Endodermal cell (in vitro differentiated cells): ENCODE data around the gene MEGF11. TPM values are rescaled to one million over a fixed set of nuclear protein-coding genes. Genes with fewer than 3 reads are reported as not detected.

Experiments
- DNase-seq: peaks from one replicate; pipeline ENCODE4 v3.0.0-alpha.2; 2017
- H3K27ac ChIP-seq: 2 replicates; pipeline ENCODE4 v1.5.1; 2013; ENCODE audit warnings: mild to moderate bottlenecking, low read depth, low read length, moderate library complexity
- H3K27me3 ChIP-seq: 2 replicates; pipeline ENCODE4 v1.6.1; 2013; ENCODE audit warnings: mild to moderate bottlenecking, low read length, moderate library complexity; ENCODE audit not compliant: insufficient read depth, control insufficient read depth, poor library complexity, severe bottlenecking
- H3K36me3 ChIP-seq: 2 replicates; pipeline ENCODE4 v1.7.0; 2013; ENCODE audit warnings: mild to moderate bottlenecking, low read length, moderate library complexity; ENCODE audit not compliant: control insufficient read depth, insufficient read depth
- H3K4me1 ChIP-seq: one replicate; pipeline ENCODE4 v1.7.0; 2013; ENCODE audit warnings: low read length; ENCODE audit not compliant: control insufficient read depth, insufficient read depth
- H3K4me3 ChIP-seq: 2 replicates; pipeline ENCODE4 v1.5.1; 2013; ENCODE audit warnings: mild to moderate bottlenecking, low read length, moderate library complexity
- H3K9ac ChIP-seq: 2 replicates; pipeline ENCODE4 v1.6.1; 2013; ENCODE audit warnings: mild to moderate bottlenecking, low read length, moderate library complexity; ENCODE audit not compliant: poor library complexity, severe bottlenecking; ENCODE audit errors: extremely low read depth
- H3K9me3 ChIP-seq: 2 replicates; pipeline ENCODE4 v1.6.1; 2013; ENCODE audit warnings: mild to moderate bottlenecking, low read length, moderate library complexity; ENCODE audit not compliant: control insufficient read depth
- H3K27ac Mint-ChIP-seq: 2 replicates; pipeline ENCODE4 v1.8.0; 2020; ENCODE audit warnings: mixed read lengths
- H3K27me3 Mint-ChIP-seq: 2 replicates; pipeline ENCODE4 v1.8.0; 2021; ENCODE audit warnings: mild to moderate bottlenecking, mixed read lengths; ENCODE audit not compliant: insufficient read depth
- H3K36me3 Mint-ChIP-seq: 2 replicates; pipeline ENCODE4 v1.8.0; 2020; ENCODE audit warnings: low read depth, mixed read lengths
- H3K4me1 Mint-ChIP-seq: 2 replicates; pipeline ENCODE4 v1.8.0; 2020; ENCODE audit warnings: mixed read lengths
- H3K4me3 Mint-ChIP-seq: 2 replicates; pipeline ENCODE4 v1.8.0; 2020; ENCODE audit warnings: mild to moderate bottlenecking, moderate library complexity, mixed read lengths
- H3K9me3 Mint-ChIP-seq: 2 replicates; pipeline ENCODE4 v1.8.0; 2020; ENCODE audit warnings: mild to moderate bottlenecking, mixed read lengths
- CTCF ChIP-seq: fragments of 200-600 bp; sonication (generic); conservative IDR thresholded peaks from 2 replicates; pipeline ENCODE4 v1.5.0; 2021; ENCODE audit warnings: antibody characterized with exemption, mild to moderate bottlenecking
- WGBS, 2 experiments: methylation state at CpG; one replicate each; pipeline versions ENCODE4 v1.1.5 to v1.1.7; 2013; ENCODE audit warnings: missing lambda C conversion rate in 2 of 2, mixed read lengths in 1 of 2; ENCODE audit not compliant: insufficient coverage in 1 of 2, insufficient read length in 1 of 2; 5-methylcytosine and 5-hydroxymethylcytosine counted together
- total RNA-seq, 2 donors: library from RNA; stranded (reverse); fragmentation: NEBNext Ultra II Directional in 1 of 2; extraction: Animal tissue kit (Norgen Biotek cat#: 25700) in 1 of 2; gene quantifications; 2 replicates in 1 of 2; 3 replicates in 1 of 2; pipeline ENCODE4 v1.2.1, GENCODE V29; 2021

The MEGF11 gene
- total RNA-seq, 2 donors from 2014 or later, result 0.73 to 1.2 TPM

GRCh38 chr15:66001717-66002426, 251.7 kb downstream of the MEGF11 start:
- no peaks in the 10 kb centered on the region for H3K36me3 Mint-ChIP-seq
- H3K4me1 ChIP-seq, result no peaks in the 10 kb centered on the region
- no peaks in the 10 kb centered on the region for H3K4me1 Mint-ChIP-seq
- WGBS, 2 experiments, result 42 to 46% methylated on average over 5 to 8 of the region's 8 CpGs
- H3K9ac ChIP-seq, result no peak overlapping the region
- H3K36me3 ChIP-seq, result no peaks in the 10 kb centered on the region
- H3K27ac ChIP-seq, result no peak overlapping the region
- peaks cover 5% of the 10 kb centered on the region for H3K27me3 Mint-ChIP-seq
- no peak overlapping the region for H3K4me3 ChIP-seq
- no peak for TF ChIP-seq CTCF
- no peak overlapping the region for H3K4me3 Mint-ChIP-seq
- H3K27ac Mint-ChIP-seq, result no peak overlapping the region
- no peaks in the 10 kb centered on the region for H3K9me3 ChIP-seq
- no peak for DNase-seq
- H3K27me3 ChIP-seq, result no peaks in the 10 kb centered on the region
- no peaks in the 10 kb centered on the region for H3K9me3 Mint-ChIP-seq

GRCh38 chr15:66001042-66001441, 252.5 kb downstream of the MEGF11 start:
- H3K27me3 Mint-ChIP-seq, result peaks cover 2% of the 10 kb centered on the region
- no peaks in the 10 kb centered on the region for H3K9me3 Mint-ChIP-seq
- DNase-seq, result no peak
- H3K4me3 Mint-ChIP-seq, result no peak overlapping the region
- Histone ChIP-seq H3K4me3 (no peak overlapping the region), H3K9me3 (no peaks in the 10 kb centered on the region), H3K27me3 (no peaks in the 10 kb centered on the region), H3K9ac (no peak overlapping the region), H3K4me1 (no peaks in the 10 kb centered on the region), H3K27ac (no peak overlapping the region), H3K36me3 (no peaks in the 10 kb centered on the region)
- TF ChIP-seq CTCF, result no peak
- no peaks in the 10 kb centered on the region for H3K4me1 Mint-ChIP-seq
- no peaks in the 10 kb centered on the region for H3K36me3 Mint-ChIP-seq
- 79 to 82% methylated on average over 2 to 5 of the region's 5 CpGs for WGBS, 2 experiments
- H3K27ac Mint-ChIP-seq, result no peak overlapping the region

- no peak for TF ChIP-seq CTCF
- no peaks in the 10 kb centered on the region for H3K36me3 Mint-ChIP-seq
- no peaks in the 10 kb centered on the region for H3K4me1 Mint-ChIP-seq
- Histone ChIP-seq H3K4me1 (no peaks in the 10 kb centered on the region), H3K36me3 (no peaks in the 10 kb centered on the region), H3K9ac (no peak overlapping the region), H3K9me3 (no peaks in the 10 kb centered on the region), H3K27ac (no peak overlapping the region), H3K27me3 (no peaks in the 10 kb centered on the region), H3K4me3 (no peak overlapping the region)
- 83 to 84% methylated on average over 6 to 9 of the region's 9 CpGs for WGBS, 2 experiments
- DNase-seq, result no peak
- H3K27ac Mint-ChIP-seq, result no peak overlapping the region
- no peak overlapping the region for H3K4me3 Mint-ChIP-seq
- no peaks in the 10 kb centered on the region for H3K27me3 Mint-ChIP-seq
- no peaks in the 10 kb centered on the region for H3K9me3 Mint-ChIP-seq
Observed at GRCh38 chr15:65998486-65998885, 255.1 kb downstream of the MEGF11 start.
